H1 (cell line): ENCODE measurements around the gene ERCC1. TPM values are rescaled to one million over a fixed set of nuclear protein-coding genes. Genes with fewer than 3 reads are reported as not detected.
A peak's percentile ranks its signal among the peaks of the same experiment; 100 is the strongest.

ENCODE experiments used
- CTCF ChIA-PET: fragments of 300-600 bp; sonication (Branson Sonifier 250); formaldehyde crosslinking; loops from one replicate; lab custom pipeline; 2021; ENCODE audit not compliant: partially characterized antibody; lab: Charles Lee
- POLR2A ChIA-PET: fragments of 300-600 bp; sonication (Branson Sonifier 250); formaldehyde crosslinking; loops from one replicate; lab custom pipeline; 2021; ENCODE audit warnings: inconsistent platforms; ENCODE audit not compliant: partially characterized antibody; lab: Charles Lee
- DNase-seq, 2 experiments: peaks; one replicate each; pipeline versions ENCODE4 v3.0.0 to v3.0.0-alpha.2; 2010 to 2022; ENCODE audit warnings: low spot score in 2 of 2, low read depth in 1 of 2, mixed read lengths in 1 of 2
- FAIRE-seq: peaks from 2 replicates; lab custom pipeline; 2011; peaks lifted over from hg19 to GRCh38; lab: Jason Lieb, UNC
- H2AFZ ChIP-seq: 2 replicates; pipeline ENCODE4 v1.8.1; 2012; ENCODE audit warnings: low read length, inconsistent platforms
- H2AK5ac ChIP-seq: 2 replicates; pipeline ENCODE4 v1.6.1; 2013; ENCODE audit warnings: low read depth, low read length
- H2BK120ac ChIP-seq: replicated peaks from 2 replicates; pipeline ENCODE3; 2013; ENCODE audit warnings: low read depth, low read length, inconsistent platforms
- H2BK12ac ChIP-seq: 2 replicates; pipeline ENCODE4 v1.6.1; 2013; ENCODE audit warnings: low read depth, low read length
- H2BK15ac ChIP-seq: 2 replicates; pipeline ENCODE4 v1.6.1; 2013; ENCODE audit warnings: low read length
- H2BK20ac ChIP-seq: 2 replicates; pipeline ENCODE4 v1.6.1; 2013; ENCODE audit warnings: low read length
- H2BK5ac ChIP-seq: 2 replicates; pipeline ENCODE4 v1.6.1; 2013; ENCODE audit warnings: low read depth, low read length
- H3K14ac ChIP-seq: 2 replicates; pipeline ENCODE4 v1.6.1; 2013; ENCODE audit warnings: inconsistent platforms; ENCODE audit not compliant: insufficient read length
- H3K18ac ChIP-seq: 2 replicates; pipeline ENCODE4 v1.6.1; 2013; ENCODE audit warnings: low read length; ENCODE audit errors: extremely low read depth
- H3K23ac ChIP-seq: 2 replicates; pipeline ENCODE4 v1.6.1; 2013; ENCODE audit warnings: inconsistent platforms; ENCODE audit not compliant: insufficient read length
- H3K23me2 ChIP-seq: 2 replicates; pipeline ENCODE4 v1.6.1; 2013; ENCODE audit warnings: low read depth, low read length
- H3K27ac ChIP-seq: 2 replicates; pipeline ENCODE4 v1.6.1; 2011; ENCODE audit warnings: low read depth, low read length, inconsistent platforms
- H3K27me3 ChIP-seq, 4 experiments: replicated peaks in 1 of 4; 1 replicate in 1 of 4; 2 replicates in 3 of 4; pipeline versions ENCODE4 v1.6.1 to v1.8.1; 2011 to 2013; ENCODE audit warnings: low read length in 3 of 4, mild to moderate bottlenecking in 3 of 4, inconsistent platforms in 2 of 4, mixed read lengths in 2 of 4, moderate library complexity in 1 of 4; ENCODE audit not compliant: control insufficient read depth in 3 of 4, insufficient read depth in 3 of 4; ENCODE audit errors: extremely low read depth in 1 of 4
- H3K36me3 ChIP-seq, 4 experiments: 2 replicates each; pipeline versions ENCODE4 v1.6.1 to v1.8.1; 2011 to 2013; ENCODE audit warnings: mild to moderate bottlenecking in 4 of 4, low read length in 3 of 4, moderate library complexity in 2 of 4, control low read depth in 1 of 4, inconsistent platforms in 1 of 4; ENCODE audit not compliant: insufficient read depth in 4 of 4, control insufficient read depth in 2 of 4
- H3K4ac ChIP-seq: replicated peaks from 2 replicates; pipeline ENCODE3; 2013; ENCODE audit warnings: low read length, low read depth, mixed read lengths, inconsistent platforms; ENCODE audit not compliant: insufficient read length
- H3K4me1 ChIP-seq, 4 experiments: replicated peaks in 1 of 4; 1 replicate in 1 of 4; 2 replicates in 3 of 4; pipeline versions ENCODE4 v1.6.1 to v1.8.1; 2011 to 2013; ENCODE audit warnings: low read length in 3 of 4, inconsistent platforms in 2 of 4, mixed read lengths in 1 of 4; ENCODE audit not compliant: insufficient read depth in 4 of 4, control insufficient read depth in 3 of 4
- H3K4me2 ChIP-seq, 2 experiments: 2 replicates each; pipeline versions ENCODE4 v1.6.1 to v1.8.1; 2011 to 2013; ENCODE audit warnings: low read depth in 2 of 2, low read length in 2 of 2, control low read depth in 1 of 2, inconsistent platforms in 1 of 2, mild to moderate bottlenecking in 1 of 2; ENCODE audit not compliant: insufficient read depth in 1 of 2
- H3K4me3 ChIP-seq, 4 experiments: fragments of 200-600, 300-600 bp in 1 of 4; sonication (generic), shearing (Covaris generic), sonication (Bioruptor Twin) in 1 of 4; 2 replicates each; pipeline versions ENCODE4 v1.5.1 to v1.8.1; 2011 to 2016; ENCODE audit warnings: low read length in 4 of 4, low read depth in 3 of 4, control low read depth in 2 of 4, inconsistent platforms in 2 of 4, mild to moderate bottlenecking in 2 of 4, mixed read lengths in 1 of 4, moderate library complexity in 1 of 4; ENCODE audit not compliant: insufficient read depth in 2 of 4; ENCODE audit errors: extremely low read depth in 1 of 4
- H3K56ac ChIP-seq: replicated peaks from 2 replicates; pipeline ENCODE3; 2013; ENCODE audit warnings: low read depth, mild to moderate bottlenecking, mixed read lengths, low read length, inconsistent platforms; ENCODE audit not compliant: insufficient read length
- H3K79me1 ChIP-seq: 2 replicates; pipeline ENCODE4 v1.6.1; 2013; ENCODE audit warnings: low read depth, low read length, control low read depth
- H3K79me2 ChIP-seq, 2 experiments: 2 replicates each; pipeline versions ENCODE4 v1.6.1 to v1.8.1; 2012 to 2013; ENCODE audit warnings: low read length in 2 of 2, mild to moderate bottlenecking in 2 of 2, inconsistent platforms in 1 of 2; ENCODE audit not compliant: insufficient read depth in 2 of 2, control insufficient read depth in 1 of 2
- H3K9ac ChIP-seq, 4 experiments: replicated peaks in 1 of 4; 1 replicate in 1 of 4; 2 replicates in 3 of 4; pipeline versions ENCODE4 v1.6.1 to v1.8.1; 2011 to 2013; ENCODE audit warnings: low read depth in 3 of 4, low read length in 3 of 4, control low read depth in 2 of 4, mild to moderate bottlenecking in 2 of 4, moderate library complexity in 2 of 4, inconsistent platforms in 1 of 4; ENCODE audit errors: extremely low read depth in 1 of 4
- H3K9me3 ChIP-seq, 2 experiments: 2 replicates each; pipeline versions ENCODE4 v1.6.1 to v1.8.1; 2012 to 2013; ENCODE audit warnings: mild to moderate bottlenecking in 2 of 2, moderate library complexity in 2 of 2, control low read depth in 1 of 2, inconsistent platforms in 1 of 2, low read depth in 1 of 2, low read length in 1 of 2, mixed read lengths in 1 of 2; ENCODE audit not compliant: insufficient read depth in 2 of 2
- H4K20me1 ChIP-seq, 2 experiments: replicated peaks in 1 of 2; 2 replicates each; pipeline versions ENCODE3 to v1.8.1; 2011 to 2013; ENCODE audit warnings: inconsistent platforms in 2 of 2, low read length in 2 of 2, mild to moderate bottlenecking in 1 of 2; ENCODE audit not compliant: insufficient read depth in 2 of 2, control insufficient read depth in 1 of 2
- H4K5ac ChIP-seq: 2 replicates; pipeline ENCODE4 v1.6.1; 2013; ENCODE audit warnings: low read length, low read depth, mixed read lengths, inconsistent platforms; ENCODE audit not compliant: insufficient read length
- H4K8ac ChIP-seq: 2 replicates; pipeline ENCODE4 v1.8.0; 2013; ENCODE audit warnings: mild to moderate bottlenecking, moderate library complexity, low read length, inconsistent platforms; ENCODE audit not compliant: insufficient read depth; ENCODE audit errors: extremely low read depth
- H4K91ac ChIP-seq: replicated peaks from 2 replicates; pipeline ENCODE3; 2013; ENCODE audit warnings: low read length, mixed read lengths, inconsistent platforms; ENCODE audit not compliant: insufficient read length
- CHD1 ChIP-seq: IDR thresholded peaks from 2 replicates; pipeline ENCODE4 v1.6.1; 2012; ENCODE audit warnings: low read depth, low read length, improper control_type of control experiment
- EZH2 ChIP-seq: fragments of 200-600 bp; sonication (generic); IDR thresholded peaks from 2 replicates; pipeline ENCODE4 v1.7.1; 2012; ENCODE audit warnings: low read depth, mild to moderate bottlenecking, moderate library complexity, low read length, inconsistent platforms; ENCODE audit not compliant: severe bottlenecking
- POU5F1 ChIP-seq: IDR thresholded peaks from 2 replicates; pipeline ENCODE4 v1.6.1; 2011; ENCODE audit warnings: low read depth, mild to moderate bottlenecking, low read length, moderate library complexity
- RBBP5 ChIP-seq: IDR thresholded peaks from 2 replicates; pipeline ENCODE4 v1.7.1; 2012; ENCODE audit warnings: low read depth, mild to moderate bottlenecking, inconsistent platforms, low read length, moderate library complexity, borderline replicate concordance
- SAP30 ChIP-seq: fragments of 300-600 bp; sonication (generic); IDR thresholded peaks from 2 replicates; pipeline ENCODE4 v1.7.1; 2012; ENCODE audit warnings: low read length, moderate library complexity, mild to moderate bottlenecking, inconsistent platforms; ENCODE audit not compliant: insufficient read depth, insufficient replicate concordance
- WGBS, 2 experiments: shearing (Covaris generic) in 1 of 2; methylation state at CpG; one replicate each; pipeline versions ENCODE4 v1.1.6 to v1.1.7; 2013 to 2015; ENCODE audit warnings: low lambda C conversion rate in 2 of 2, mixed read lengths in 2 of 2, inconsistent platforms in 1 of 2, low coverage in 1 of 2, missing lambda C conversion rate in 1 of 2; ENCODE audit not compliant: insufficient replicate concordance in 2 of 2, insufficient coverage in 1 of 2, insufficient read length in 1 of 2; ENCODE audit errors: extremely low coverage in 1 of 2, missing lambda C conversion rate in 1 of 2; 5-methylcytosine and 5-hydroxymethylcytosine counted together
- polyA plus RNA-seq, 7 experiments: library from polyadenylated mRNA; depleted of rRNA in 3 of 7; stranded (reverse) in 5 of 7; unstranded in 2 of 7; fragments of >200 nt in 5 of 7; fragments of 200-250 nt in 2 of 7; gene quantifications; 1 replicate in 5 of 7; 2 replicates in 1 of 7; 4 replicates in 1 of 7; pipeline versions ENCODE4 v1.2.1 to v1.2.3, GENCODE V29; 2011 to 2013; ENCODE audit warnings: missing spikeins in 2 of 7, mixed read lengths in 2 of 7
- total RNA-seq: library from RNA; stranded (reverse); fragmentation: NEBNext Ultra II Directional; extraction: Animal tissue kit (Norgen Biotek cat#: 25700); gene quantifications from 2 replicates; pipeline ENCODE4 v1.2.1, GENCODE V29; 2021
- TF ChIP-seq, protein P1 (sequence below): IDR thresholded peaks from 2 replicates; pipeline ENCODE4 v1.6.1; 2011; ENCODE audit warnings: low read depth, mild to moderate bottlenecking, low read length; ENCODE audit not compliant: insufficient read depth

ERCC1 gene
- total and polyA plus RNA-seq, 2 of the 8 experiments (the other 6 are each of a cell fraction or from before 2014, with no cell fraction given) = 44.7 to 94.2 TPM

DNA sequence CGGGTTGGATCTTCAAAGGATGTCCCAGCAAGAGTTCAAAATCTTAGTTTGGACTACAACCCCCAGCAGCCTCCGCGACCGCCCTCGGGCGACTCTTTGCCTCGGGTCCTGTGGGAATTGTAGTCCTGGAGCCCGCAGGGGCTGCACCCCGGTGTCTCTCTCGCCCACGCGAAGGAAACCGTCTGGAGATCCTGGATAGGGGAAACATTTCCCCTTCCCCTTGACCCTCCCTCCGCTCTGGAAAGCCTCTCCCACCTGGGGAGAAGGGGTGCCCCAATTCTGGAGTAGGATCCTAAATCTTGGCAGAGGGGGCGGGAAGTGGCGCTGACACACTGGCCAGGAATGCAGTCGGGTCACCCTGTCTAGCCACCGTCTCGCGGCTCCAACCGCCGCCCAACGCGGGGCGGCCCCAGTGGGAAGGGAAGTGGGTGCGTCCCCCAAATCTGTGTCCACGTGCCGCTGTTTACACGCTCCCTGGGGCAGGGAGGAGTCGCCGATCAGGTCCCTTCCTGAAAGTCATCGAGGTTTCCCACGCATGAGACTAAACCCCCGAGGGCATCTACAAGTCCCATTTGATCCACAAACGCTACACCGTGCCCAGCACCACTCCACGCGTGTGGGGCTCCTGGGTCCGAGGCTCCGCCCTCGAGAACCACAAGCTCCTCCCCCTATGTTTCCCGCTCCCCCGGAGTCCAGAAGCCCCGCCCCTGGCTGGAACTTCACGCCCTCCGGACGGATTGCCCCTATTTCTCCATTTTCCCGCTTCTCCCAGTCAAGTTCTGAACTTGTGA lies 18.1 kb downstream of the ERCC1 start:
- peaks cover 0 to under 1% (median 0%) of the 10 kb centered on the region in 4 experiments; a peak in 3 of 8 replicates for H3K36me3 ChIP-seq
- H4K8ac ChIP-seq = peak overlapping the region; percentile 93
- no peaks in the 10 kb centered on the region for H3K9me3 ChIP-seq
- no peak overlapping the region for H2BK20ac ChIP-seq
- H3K4me1 ChIP-seq = peaks cover 3 to 21% (median 11%) of the 10 kb centered on the region in 4 experiments; a peak in 5 of 7 replicates
- no peak overlapping the region for H3K23ac ChIP-seq
- peak overlapping the region; percentile 87 for H2AFZ ChIP-seq
- peaks cover 0 to 8% of the 10 kb centered on the region in 2 experiments; a peak in 1 of 4 replicates for H3K79me2 ChIP-seq
- H3K4me2 ChIP-seq = peak overlapping the region; percentile 92 to 97
- H4K5ac ChIP-seq = peak overlapping the region; percentile 49
- peaks cover 19% of the 10 kb centered on the region for H3K23me2 ChIP-seq
- FAIRE-seq = no peak
- H4K91ac ChIP-seq = peak overlapping the region; percentile 81
- WGBS, 2 experiments = 1% methylated on average over 43 of the region's 48 CpGs; no CpG with 5 or more reads in 1 of the 2 experiments
- H3K14ac ChIP-seq = no peak overlapping the region
- H3K9ac ChIP-seq = peak overlapping the region in 3 of 4 experiments; percentile 97 to 98 (median 98); a peak in 6 of 7 replicates
- peaks cover 9% of the 10 kb centered on the region; the same call in 1 of the 2 replicates for H3K79me1 ChIP-seq
- peak overlapping the region; percentile 97 for H2BK12ac ChIP-seq
- H4K20me1 ChIP-seq = peaks cover 0 to 6% of the 10 kb centered on the region in 2 experiments
- H2BK15ac ChIP-seq = peak overlapping the region; percentile 88; the same call in 1 of the 2 replicates
- peak overlapping the region; percentile 65 for H3K56ac ChIP-seq
- peak overlapping the region; percentile 69 to 96 (median 91) for H3K4me3 ChIP-seq
- ChIA-PET CTCF (interaction anchor here (1.0 to 6.6 kb wide), 5 partner anchors 11 to 73 kb away, joined by 4 to 41 read pairs (median 8); no protein-coding TSS in a partner anchor), POLR2A (interaction anchor here (0.6 to 2.1 kb wide), 22 partner anchors 9 to 94 kb away, joined by 3 to 17 read pairs (median 4); partner anchors contain the start of gene ERCC1)
- H3K27me3 ChIP-seq = peaks cover 0 to 5% (median 2%) of the 10 kb centered on the region in 4 experiments; a peak in 2 of 7 replicates
- peak overlapping the region; percentile 99 for H2BK5ac ChIP-seq
- peak in 1 of 2 experiments; percentile 93 for DNase-seq
- peak overlapping the region; percentile 99 for H3K27ac ChIP-seq
- H3K18ac ChIP-seq = peak overlapping the region; percentile 97
- peak overlapping the region; percentile 95 for H2AK5ac ChIP-seq
- peak overlapping the region; percentile 78 for H3K4ac ChIP-seq
- no peak overlapping the region for H2BK120ac ChIP-seq
- TF ChIP-seq RBBP5 = peak; percentile 89; the same call in 1 of the 2 replicates
- TF ChIP-seq SAP30 = peak; percentile 14
- no peak for TF ChIP-seq CHD1
- no peak for TF ChIP-seq POU5F1
- TF ChIP-seq, protein P1, sequence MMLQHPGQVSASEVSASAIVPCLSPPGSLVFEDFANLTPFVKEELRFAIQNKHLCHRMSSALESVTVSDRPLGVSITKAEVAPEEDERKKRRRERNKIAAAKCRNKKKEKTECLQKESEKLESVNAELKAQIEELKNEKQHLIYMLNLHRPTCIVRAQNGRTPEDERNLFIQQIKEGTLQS = no peak
- TF ChIP-seq EZH2 = no peak
